ENCODE measurements around the gene RXRA.

- TF ChIP-seq CTCF (IDR thresholded peaks at IDR 0.05 in 8 of 11, conservative IDR thresholded peaks at IDR 0.05 in 3 of 11) (no peak), POLR2A (IDR thresholded peaks at IDR 0.05) (no peak)
Observed at GRCh38 chr9:134438195-134438788, 112.0 kb downstream of the RXRA start.

All from spleen (tissue), 7 donors.